Retinal pigment epithelial cell (primary cell): ENCODE measurements around the gene THBS4.

ENCODE experiments used
- DNase-seq: peaks from one replicate; pipeline ENCODE4 v3.0.0-alpha.2; 2010; ENCODE audit warnings: low read depth
- H3K4me3 ChIP-seq: 2 replicates; pipeline ENCODE4 v1.5.1; 2011; ENCODE audit warnings: mild to moderate bottlenecking, low read length, control low read depth, moderate library complexity
- TF ChIP-seq, protein P1 (sequence below): conservative IDR thresholded peaks from 2 replicates; pipeline ENCODE4 v1.5.1; 2011; ENCODE audit warnings: low read depth, low read length, control low read depth, inconsistent platforms

THBS4 gene

GRCh38 chr5:80034559-80034958, 589 bp upstream of the THBS4 start:
- no peak for DNase-seq
- H3K4me3 ChIP-seq = no peak overlapping the region
- TF ChIP-seq, protein P1, sequence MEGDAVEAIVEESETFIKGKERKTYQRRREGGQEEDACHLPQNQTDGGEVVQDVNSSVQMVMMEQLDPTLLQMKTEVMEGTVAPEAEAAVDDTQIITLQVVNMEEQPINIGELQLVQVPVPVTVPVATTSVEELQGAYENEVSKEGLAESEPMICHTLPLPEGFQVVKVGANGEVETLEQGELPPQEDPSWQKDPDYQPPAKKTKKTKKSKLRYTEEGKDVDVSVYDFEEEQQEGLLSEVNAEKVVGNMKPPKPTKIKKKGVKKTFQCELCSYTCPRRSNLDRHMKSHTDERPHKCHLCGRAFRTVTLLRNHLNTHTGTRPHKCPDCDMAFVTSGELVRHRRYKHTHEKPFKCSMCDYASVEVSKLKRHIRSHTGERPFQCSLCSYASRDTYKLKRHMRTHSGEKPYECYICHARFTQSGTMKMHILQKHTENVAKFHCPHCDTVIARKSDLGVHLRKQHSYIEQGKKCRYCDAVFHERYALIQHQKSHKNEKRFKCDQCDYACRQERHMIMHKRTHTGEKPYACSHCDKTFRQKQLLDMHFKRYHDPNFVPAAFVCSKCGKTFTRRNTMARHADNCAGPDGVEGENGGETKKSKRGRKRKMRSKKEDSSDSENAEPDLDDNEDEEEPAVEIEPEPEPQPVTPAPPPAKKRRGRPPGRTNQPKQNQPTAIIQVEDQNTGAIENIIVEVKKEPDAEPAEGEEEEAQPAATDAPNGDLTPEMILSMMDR = no peak

GRCh38 chr5:80035839-80036238, 691 bp downstream of the THBS4 start:
- H3K4me3 ChIP-seq = no peak overlapping the region
- no peak for DNase-seq
- TF ChIP-seq, protein P1 = no peak

- TF ChIP-seq, protein P1 = no peak
- no peak overlapping the region for H3K4me3 ChIP-seq
- no peak for DNase-seq
Observed at GRCh38 chr5:80036615-80037014, 1.5 kb downstream of the THBS4 start.

- TF ChIP-seq, protein P1 = no peak
- no peak overlapping the region for H3K4me3 ChIP-seq
- no peak for DNase-seq
Observed at GRCh38 chr5:80037366-80037765, 2.2 kb downstream of the THBS4 start.

DNA sequence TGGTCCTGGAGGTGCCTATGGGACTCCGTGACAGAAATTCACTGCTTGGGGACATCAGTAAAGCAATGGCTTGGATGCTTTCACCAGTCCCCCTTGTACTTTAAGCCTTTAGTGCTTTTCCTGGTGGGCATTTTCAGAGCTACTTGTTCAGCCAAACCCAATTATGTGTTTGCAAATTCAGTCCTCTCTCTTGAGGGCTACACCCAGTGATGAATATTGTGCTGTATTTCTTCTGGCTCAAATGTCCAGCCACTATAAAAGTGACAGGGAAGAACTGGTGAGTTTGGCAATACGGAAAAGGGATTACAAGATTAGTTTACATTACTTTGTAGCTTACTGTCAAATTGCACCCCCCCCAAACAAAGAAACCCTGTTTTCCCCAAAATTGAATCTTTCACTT, 4.5 kb downstream of the THBS4 start:
- no peak for DNase-seq
- TF ChIP-seq, protein P1 = no peak

DNA sequence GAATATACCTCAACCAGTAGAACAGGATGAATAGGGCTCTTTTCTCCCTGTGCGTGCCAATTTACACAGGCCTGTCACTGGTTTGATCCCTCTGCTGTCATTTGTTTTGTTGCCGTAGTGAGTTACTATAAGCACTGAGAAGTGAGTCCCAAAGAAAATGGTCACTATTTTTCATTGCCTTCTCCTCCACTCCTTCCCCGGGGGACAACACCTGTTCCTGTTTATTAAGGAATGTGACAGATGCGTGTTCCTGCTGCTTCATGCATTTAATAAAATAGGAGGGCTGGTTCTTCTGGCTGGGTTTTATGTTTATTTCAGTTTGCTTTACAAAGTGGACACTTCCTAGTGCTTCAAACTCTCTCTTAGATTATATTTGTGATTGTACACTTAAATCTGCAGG, 6.4 kb downstream of the THBS4 start:
- H3K4me3 ChIP-seq = no peak overlapping the region
- TF ChIP-seq, protein P1 = no peak
- no peak for DNase-seq

More for the DNA sequence above, 4.5 kb downstream of the THBS4 start:
- no peak overlapping the region for H3K4me3 ChIP-seq

- H3K4me3 ChIP-seq = no peak overlapping the region
- DNase-seq = no peak
- TF ChIP-seq, protein P1 = no peak
Observed at GRCh38 chr5:80042330-80042729, 7.2 kb downstream of the THBS4 start.
